Mammary epithelial cell (primary cell): Measurements from ENCODE around the gene MBL2.

ENCODE experiments used
- EZH2 ChIP-seq: IDR thresholded peaks from 2 replicates; pipeline ENCODE4 v1.6.1; 2012; ENCODE audit warnings: low read length, inconsistent platforms, borderline replicate concordance
- TF ChIP-seq, protein P1 (sequence below), 2 donors: IDR thresholded peaks in 1 of 2; conservative IDR thresholded peaks in 1 of 2; 2 replicates each; pipeline ENCODE4 v1.5.1; 2011 to 2012; ENCODE audit warnings: inconsistent platforms in 2 of 2, low read length in 2 of 2, mild to moderate bottlenecking in 2 of 2, control low read depth in 1 of 2, low read depth in 1 of 2; ENCODE audit not compliant: insufficient read depth in 1 of 2; ENCODE audit errors: extremely low read depth in 1 of 2

DNA sequence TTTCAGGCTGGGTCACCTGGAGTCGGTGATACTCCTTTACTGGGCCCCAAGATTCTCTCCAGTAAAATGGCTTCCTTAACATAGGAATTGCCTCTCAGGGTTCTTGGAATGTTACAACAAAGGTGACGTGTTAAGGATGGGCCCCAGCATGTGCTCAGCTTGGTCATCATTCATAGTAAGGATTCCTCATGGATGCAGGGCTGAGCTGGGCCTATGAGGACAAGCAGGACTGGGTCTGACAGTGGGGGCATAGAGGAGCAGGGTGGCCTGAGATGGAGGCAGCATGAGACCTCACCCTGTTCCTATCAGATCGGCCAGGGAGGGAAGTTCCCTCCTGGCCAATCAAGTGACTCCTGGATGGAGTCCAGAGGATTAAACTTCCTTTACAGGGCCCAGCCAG, 12.8 kb upstream of the MBL2 start:
- no peak for TF ChIP-seq EZH2
- TF ChIP-seq, protein P1, sequence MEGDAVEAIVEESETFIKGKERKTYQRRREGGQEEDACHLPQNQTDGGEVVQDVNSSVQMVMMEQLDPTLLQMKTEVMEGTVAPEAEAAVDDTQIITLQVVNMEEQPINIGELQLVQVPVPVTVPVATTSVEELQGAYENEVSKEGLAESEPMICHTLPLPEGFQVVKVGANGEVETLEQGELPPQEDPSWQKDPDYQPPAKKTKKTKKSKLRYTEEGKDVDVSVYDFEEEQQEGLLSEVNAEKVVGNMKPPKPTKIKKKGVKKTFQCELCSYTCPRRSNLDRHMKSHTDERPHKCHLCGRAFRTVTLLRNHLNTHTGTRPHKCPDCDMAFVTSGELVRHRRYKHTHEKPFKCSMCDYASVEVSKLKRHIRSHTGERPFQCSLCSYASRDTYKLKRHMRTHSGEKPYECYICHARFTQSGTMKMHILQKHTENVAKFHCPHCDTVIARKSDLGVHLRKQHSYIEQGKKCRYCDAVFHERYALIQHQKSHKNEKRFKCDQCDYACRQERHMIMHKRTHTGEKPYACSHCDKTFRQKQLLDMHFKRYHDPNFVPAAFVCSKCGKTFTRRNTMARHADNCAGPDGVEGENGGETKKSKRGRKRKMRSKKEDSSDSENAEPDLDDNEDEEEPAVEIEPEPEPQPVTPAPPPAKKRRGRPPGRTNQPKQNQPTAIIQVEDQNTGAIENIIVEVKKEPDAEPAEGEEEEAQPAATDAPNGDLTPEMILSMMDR (conservative IDR thresholded peaks at IDR 0.05 in 1 of 2, IDR thresholded peaks at IDR 0.05 in 1 of 2; ENCODE audit: extremely low read depth in 1 of 2, insufficient read depth in 1 of 2, low read depth in 1 of 2, low read length in 2 of 2), result no peak
